G401.6 (cell line): Measurements from ENCODE around the gene RRP8.
A peak's percentile ranks its signal among the peaks of the same experiment; 100 is the strongest.

Source experiments
- FAIRE-seq: peaks from 2 replicates; lab custom pipeline; 2012; peaks lifted over from hg19 to GRCh38; lab: Jason Lieb, UNC

RRP8 gene

DNA sequence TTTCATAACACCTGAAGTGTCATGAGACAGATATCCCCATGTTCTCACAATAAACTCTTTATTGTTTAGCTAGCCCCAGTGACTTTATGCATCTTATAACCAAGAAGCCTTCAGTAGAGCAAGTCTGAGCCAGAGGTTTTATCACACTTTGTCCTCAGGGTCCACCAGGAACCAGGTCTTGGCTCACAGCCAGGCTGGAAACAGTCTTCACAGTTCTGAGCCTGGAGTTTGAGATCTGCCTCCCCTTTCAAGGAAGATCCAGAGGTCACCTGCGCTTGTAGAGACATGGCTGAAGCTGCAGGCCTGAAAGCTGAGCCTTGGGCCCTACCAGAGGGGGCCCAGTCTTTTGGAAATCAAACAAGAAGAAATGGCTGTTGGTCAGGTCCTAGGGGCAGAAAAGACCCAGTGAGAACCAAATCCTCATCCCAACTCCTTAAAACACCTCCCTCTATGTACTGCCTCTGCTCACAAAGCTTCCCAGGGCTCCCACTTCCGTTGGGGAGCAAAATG lies 3.5 kb downstream of the RRP8 start:
- no peak for FAIRE-seq

DNA sequence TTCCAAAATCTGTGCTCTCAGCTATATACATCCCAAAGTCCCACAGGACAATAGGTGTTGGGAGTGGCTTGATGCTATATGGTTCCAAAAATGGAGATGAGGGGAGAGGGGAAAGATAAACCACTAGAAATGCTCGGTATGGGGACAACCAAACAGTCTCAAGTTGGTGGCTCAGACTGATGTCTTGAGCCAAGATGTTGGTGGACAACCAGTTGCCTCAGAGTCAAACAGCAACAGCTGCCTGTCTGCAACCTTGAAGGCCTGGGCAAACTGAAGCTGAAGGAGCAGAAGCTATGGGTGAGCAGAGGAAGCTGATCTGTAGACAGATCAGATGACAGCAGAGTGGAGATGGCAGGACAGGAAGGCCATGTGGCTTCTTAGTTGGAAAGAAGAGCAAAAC lies 4.0 kb downstream of the RRP8 start:
- no peak for FAIRE-seq

DNA sequence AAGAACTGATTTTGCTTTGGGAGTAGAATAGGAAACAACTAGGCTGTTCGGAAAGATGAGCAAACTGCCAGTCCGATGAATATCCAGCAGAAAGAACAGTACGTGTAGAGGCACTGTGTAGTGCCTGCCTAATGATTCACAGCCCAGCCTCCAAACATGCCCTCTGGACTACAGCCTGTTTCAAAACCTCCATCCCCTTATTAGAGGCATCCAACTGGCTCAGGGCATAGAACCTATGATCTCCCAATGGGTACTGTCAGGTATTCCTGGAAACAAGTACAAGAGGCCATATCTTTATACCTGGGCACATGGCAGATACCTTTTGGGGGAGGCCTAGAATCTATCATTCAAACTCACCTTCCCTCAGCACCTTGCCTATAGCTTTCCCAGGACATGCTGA lies 4.9 kb downstream of the RRP8 start:
- no peak for FAIRE-seq

GRCh38 chr11:6596239-6596877 lies 7.1 kb downstream of the RRP8 start:
- FAIRE-seq: no peak

- no peak for FAIRE-seq
Observed at GRCh38 chr11:6594142-6594768, 9.2 kb downstream of the RRP8 start.

GRCh38 chr11:6588018-6588417 lies 15.4 kb downstream of the RRP8 start:
- FAIRE-seq: peak; percentile 21

- no peak for FAIRE-seq
Observed at GRCh38 chr11:6587360-6587953, 16.0 kb downstream of the RRP8 start.

DNA sequence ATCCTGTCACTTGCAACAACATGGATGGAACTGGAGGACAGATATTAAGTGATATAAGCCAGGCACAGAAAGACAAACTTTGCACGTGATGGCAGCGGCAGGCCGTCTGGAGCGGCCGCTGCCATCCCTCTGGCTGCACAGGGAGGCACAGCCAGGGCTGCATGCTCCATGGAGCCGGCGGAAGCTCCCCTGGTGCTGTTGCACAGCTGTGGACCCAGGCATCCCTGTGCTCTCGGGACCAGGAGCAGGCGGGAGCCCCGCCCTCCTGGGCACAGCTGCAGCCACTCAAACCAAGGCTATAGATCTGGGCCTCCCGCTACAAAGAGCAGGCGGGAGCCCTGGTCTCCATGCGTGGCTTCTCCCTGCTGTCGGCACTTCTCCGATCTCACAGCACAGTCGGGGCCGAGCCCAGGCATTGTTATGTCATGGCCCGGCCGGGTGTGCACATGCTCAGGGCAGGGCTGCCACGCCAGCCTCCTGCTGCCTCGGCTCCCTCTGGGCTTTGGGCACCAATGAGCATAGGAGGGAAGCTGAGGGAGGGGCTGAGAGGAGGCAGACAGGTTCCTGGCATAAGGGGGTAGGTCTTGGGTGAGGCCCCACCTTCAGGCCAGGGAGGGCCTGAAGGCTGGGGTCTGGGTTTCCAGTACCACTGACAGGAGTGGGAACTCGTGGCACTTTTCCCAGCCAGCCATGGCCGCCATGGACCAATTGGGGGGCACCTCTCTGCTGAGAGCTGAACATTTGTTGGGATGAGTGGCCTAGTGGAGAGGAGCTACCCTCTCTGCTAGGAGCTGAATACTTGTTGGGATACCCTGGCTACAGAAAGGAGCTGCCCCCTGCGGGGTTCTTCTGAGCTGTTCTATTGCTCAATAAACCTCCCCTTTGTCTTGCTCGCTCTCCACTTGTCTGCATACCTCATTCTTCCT lies 16.7 kb downstream of the RRP8 start:
- no peak for FAIRE-seq

GRCh38 chr11:6584528-6584927 lies 18.9 kb downstream of the RRP8 start:
- no peak for FAIRE-seq

DNA sequence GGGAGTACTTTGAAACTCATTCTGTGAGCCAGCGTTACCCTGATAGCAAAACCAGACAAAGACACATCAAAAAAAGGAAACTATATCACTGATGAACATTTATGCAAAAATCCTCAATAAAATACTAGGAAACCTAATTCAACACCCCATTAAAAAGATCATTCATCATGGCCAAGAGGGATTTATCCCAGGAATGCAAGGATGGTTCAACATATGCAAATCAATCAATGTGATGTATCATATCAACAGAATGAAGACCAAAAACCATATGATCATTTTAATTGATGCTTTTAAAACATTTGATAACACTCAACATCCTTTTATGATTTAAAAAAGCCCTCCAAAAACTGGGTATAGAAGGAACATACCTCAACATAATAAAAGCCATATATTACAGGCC lies 19.8 kb downstream of the RRP8 start:
- FAIRE-seq: no peak

DNA sequence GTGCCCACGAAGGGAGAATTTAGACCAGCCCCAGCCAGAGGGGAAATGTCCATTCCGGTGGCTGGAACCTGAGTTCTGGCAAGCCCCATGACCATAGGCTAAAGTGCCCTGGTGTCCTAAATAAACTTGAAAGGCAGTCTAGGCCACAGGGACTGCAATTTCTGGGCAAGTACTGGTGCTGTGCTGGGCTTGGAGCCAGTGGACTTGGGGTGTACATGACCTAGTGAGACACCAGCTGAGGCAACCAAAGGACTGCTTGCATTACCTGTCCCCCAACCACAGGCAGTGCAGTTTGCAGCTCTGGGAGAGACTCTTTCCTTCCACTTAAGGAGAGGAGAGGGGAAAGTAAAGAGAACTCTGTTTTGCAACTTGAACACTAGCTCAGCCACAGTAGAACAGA lies 23.7 kb downstream of the RRP8 start:
- FAIRE-seq: no peak

GRCh38 chr11:6578134-6578533 lies 25.3 kb downstream of the RRP8 start:
- FAIRE-seq: no peak

GRCh38 chr11:6576471-6577373 lies 26.7 kb downstream of the RRP8 start:
- FAIRE-seq: no peak

GRCh38 chr11:6574816-6575715 lies 28.4 kb downstream of the RRP8 start:
- no peak for FAIRE-seq

DNA sequence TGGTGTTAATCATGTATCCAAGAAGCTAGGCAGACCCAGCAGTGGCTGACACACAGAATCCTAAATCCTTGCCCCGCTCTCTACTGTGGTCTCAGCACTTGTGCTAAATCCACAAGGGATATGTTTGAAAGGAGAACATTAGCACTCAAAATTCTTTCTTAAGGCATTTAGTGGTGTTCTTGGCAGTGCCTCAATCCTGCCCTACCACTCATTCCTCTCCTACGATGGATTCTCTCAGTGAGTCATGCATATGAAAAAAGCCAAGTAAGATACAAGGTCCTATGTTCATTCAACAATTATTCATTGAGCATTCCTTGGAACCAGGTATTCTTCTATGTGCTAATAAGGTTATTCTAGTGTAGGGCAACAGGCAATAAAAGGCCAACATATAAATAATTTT lies 31.2 kb downstream of the RRP8 start:
- no peak for FAIRE-seq

- no peak for FAIRE-seq
Observed at GRCh38 chr11:6571434-6572008, 31.9 kb downstream of the RRP8 start.

GRCh38 chr11:6570691-6571427 lies 32.6 kb downstream of the RRP8 start:
- no peak for FAIRE-seq

DNA sequence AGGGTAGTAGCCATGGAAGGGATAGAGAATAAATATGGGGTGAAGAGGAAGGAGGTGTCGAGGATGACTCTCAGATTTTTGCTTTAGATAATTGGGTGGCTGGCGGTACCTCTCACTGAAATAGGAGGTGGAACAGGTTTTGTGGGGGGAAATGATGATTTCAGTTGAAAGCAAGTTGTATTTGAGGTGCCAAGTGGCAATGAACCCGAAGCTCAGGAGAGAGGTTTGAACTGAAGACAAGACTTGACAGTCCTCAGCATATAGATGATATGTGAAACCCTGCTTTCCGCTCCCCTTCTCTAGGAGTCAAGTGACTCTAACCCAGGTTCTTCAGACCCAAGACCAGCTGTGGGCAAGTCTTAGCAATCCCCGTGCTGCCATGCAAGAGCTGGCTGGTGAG lies 33.7 kb downstream of the RRP8 start:
- no peak for FAIRE-seq

DNA sequence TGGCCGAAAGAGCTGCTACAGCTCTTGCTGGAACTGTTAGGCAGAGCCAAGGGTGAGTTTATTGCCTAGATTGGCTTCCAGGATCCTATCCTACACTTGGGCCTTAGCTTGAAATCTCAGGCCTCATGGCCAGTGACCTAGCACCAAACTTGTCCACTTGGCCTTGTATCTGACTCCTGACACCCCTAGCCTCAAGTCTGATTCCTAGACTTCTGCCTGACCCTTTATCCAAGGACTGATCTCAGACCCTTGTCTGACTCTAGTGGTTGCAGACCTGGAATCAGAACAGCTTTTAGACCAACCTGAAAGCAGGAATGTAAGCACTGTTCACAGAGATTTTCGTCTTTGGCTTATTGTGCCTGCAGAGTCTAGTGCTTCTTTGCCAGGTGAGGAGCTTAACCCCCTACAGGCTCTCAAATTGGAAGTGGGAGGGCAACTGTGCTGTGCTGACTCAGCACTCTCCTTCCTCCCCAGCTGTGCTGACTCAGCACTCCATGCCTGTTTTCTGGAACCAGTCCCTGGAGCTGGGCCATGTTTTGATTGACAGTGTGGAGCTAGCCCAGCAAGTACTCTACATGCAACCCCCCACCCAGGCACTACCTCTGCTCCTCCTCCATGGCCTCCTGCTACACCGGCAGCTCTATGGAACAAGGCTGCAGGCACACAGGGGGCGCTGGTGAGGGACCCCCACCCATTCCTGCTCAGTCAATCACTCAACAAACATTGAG lies 35.1 kb downstream of the RRP8 start:
- FAIRE-seq: no peak
